GM12878 (cell line): ENCODE data around the gene SULT6B1. TPM values are rescaled to one million over a fixed set of nuclear protein-coding genes. Genes with fewer than 3 reads are reported as not detected.
A peak's percentile ranks its signal among the peaks of the same experiment; 100 is the strongest.

Experiments used
- CHD1 ChIP-seq: IDR thresholded peaks from 2 replicates; pipeline ENCODE4 v1.6.1; 2012; ENCODE audit warnings: low read depth, low read length, improper control_type of control experiment
- FOXM1 ChIP-seq: IDR thresholded peaks from 2 replicates; pipeline ENCODE4 v1.6.1; 2012; ENCODE audit warnings: low read depth, mild to moderate bottlenecking, inconsistent platforms, low read length, moderate library complexity
- GABPA ChIP-seq: IDR thresholded peaks from 2 replicates; pipeline ENCODE4 v1.6.1; 2014; ENCODE audit warnings: antibody characterized with exemption, low read depth, mild to moderate bottlenecking, inconsistent platforms
- MYC ChIP-seq: IDR thresholded peaks from 2 replicates; pipeline ENCODE4 v1.6.1; 2011; ENCODE audit warnings: mild to moderate bottlenecking, low read length, moderate library complexity, inconsistent platforms; ENCODE audit not compliant: insufficient read depth, insufficient replicate concordance, insufficient read length, severe bottlenecking
- POLR2AphosphoS5 ChIP-seq: IDR thresholded peaks from 2 replicates; pipeline ENCODE4 v1.6.1; 2011; ENCODE audit warnings: mild to moderate bottlenecking, low read length, inconsistent platforms
- POU2F2 ChIP-seq: IDR thresholded peaks from 3 replicates; pipeline ENCODE4 v1.6.1; 2011; ENCODE audit warnings: low read depth, mild to moderate bottlenecking, low read length, borderline replicate concordance
- RCOR1 ChIP-seq: conservative IDR thresholded peaks from 2 replicates; pipeline ENCODE4 v1.6.1; 2012; ENCODE audit warnings: low read depth, low read length, improper control_type of control experiment
- RUNX3 ChIP-seq: IDR thresholded peaks from 2 replicates; pipeline ENCODE4 v1.6.1; 2012; ENCODE audit warnings: low read length, inconsistent platforms
- SMAD5 ChIP-seq: IDR thresholded peaks from 2 replicates; pipeline ENCODE4 v1.6.1; 2016; ENCODE audit warnings: antibody characterized with exemption, low read depth
- STAT1 ChIP-seq: fragments of 450-650 bp; conservative IDR thresholded peaks from 2 replicates; pipeline ENCODE4 v1.6.1; 2014; ENCODE audit warnings: antibody characterized with exemption, mild to moderate bottlenecking
- ZNF207 ChIP-seq: fragments of 450-650 bp; IDR thresholded peaks from 2 replicates; pipeline ENCODE4 v1.6.1; 2014; ENCODE audit warnings: antibody characterized with exemption, mild to moderate bottlenecking, borderline replicate concordance
- ZNF217 ChIP-seq: fragments of 450-650 bp; IDR thresholded peaks from 2 replicates; pipeline ENCODE4 v1.6.1; 2017; ENCODE audit warnings: antibody characterized with exemption, mild to moderate bottlenecking
- ZNF384 ChIP-seq: IDR thresholded peaks from 2 replicates; pipeline ENCODE4 v1.6.1; 2012; ENCODE audit warnings: low read depth, mild to moderate bottlenecking, low read length, improper control_type of control experiment, borderline replicate concordance
- polyA plus RNA-seq, 11 experiments: library from polyadenylated mRNA; depleted of rRNA in 4 of 11; unstranded in 6 of 11; stranded (reverse) in 5 of 11; fragments of >200 nt; fragmentation: Nextera tagmentation in 4 of 11; fragmentation: Illumina TruSeq in 1 of 11; extraction: Ambion mirVana in 4 of 11; extraction: Trizol in 1 of 11; gene quantifications; 1 replicate in 1 of 11; 2 replicates in 10 of 11; pipeline versions ENCODE4 v1.2.1 to v1.2.3, GENCODE V29; 2011 to 2016; ENCODE audit warnings: inconsistent platforms in 2 of 11, missing spikeins in 2 of 11, low read depth in 1 of 11
- total RNA-seq, 4 experiments: library from RNA; depleted of rRNA in 3 of 4; stranded (reverse); fragments of >200 nt in 3 of 4; fragmentation: Illumina TruSeq in 1 of 4; extraction: Trizol in 1 of 4; gene quantifications; 2 replicates each; pipeline versions ENCODE4 v1.2.1 to v1.2.3, GENCODE V29; 2013 to 2021
- TF ChIP-seq, protein P1 (sequence below): fragments of 450-650 bp; formaldehyde crosslinking; IDR thresholded peaks from 2 replicates; pipeline ENCODE4 v1.4.0; 2022; ENCODE audit warnings: mild to moderate bottlenecking, moderate library complexity
- TF ChIP-seq, protein P2 (sequence below): fragments of 450-650 bp; IDR thresholded peaks from 2 replicates; pipeline ENCODE4 v1.6.1; 2017; ENCODE audit warnings: mild to moderate bottlenecking, low read depth, inconsistent platforms; ENCODE audit not compliant: poor library complexity, severe bottlenecking
- TF ChIP-seq, protein P3 (sequence below): fragments of 450-650 bp; IDR thresholded peaks from 2 replicates; pipeline ENCODE4 v1.6.1; 2018; ENCODE audit warnings: mild to moderate bottlenecking, low read depth, moderate library complexity; ENCODE audit not compliant: partially characterized antibody
- TF ChIP-seq, protein P4 (sequence below): fragments of 450-650 bp; IDR thresholded peaks from 2 replicates; pipeline ENCODE4 v1.6.1; 2017; ENCODE audit warnings: mild to moderate bottlenecking, moderate library complexity

SULT6B1 gene
- total and polyA plus RNA-seq, 10 of the 15 experiments (the other 5 are each of a cell fraction or from before 2014, with no cell fraction given), result not detected

DNA sequence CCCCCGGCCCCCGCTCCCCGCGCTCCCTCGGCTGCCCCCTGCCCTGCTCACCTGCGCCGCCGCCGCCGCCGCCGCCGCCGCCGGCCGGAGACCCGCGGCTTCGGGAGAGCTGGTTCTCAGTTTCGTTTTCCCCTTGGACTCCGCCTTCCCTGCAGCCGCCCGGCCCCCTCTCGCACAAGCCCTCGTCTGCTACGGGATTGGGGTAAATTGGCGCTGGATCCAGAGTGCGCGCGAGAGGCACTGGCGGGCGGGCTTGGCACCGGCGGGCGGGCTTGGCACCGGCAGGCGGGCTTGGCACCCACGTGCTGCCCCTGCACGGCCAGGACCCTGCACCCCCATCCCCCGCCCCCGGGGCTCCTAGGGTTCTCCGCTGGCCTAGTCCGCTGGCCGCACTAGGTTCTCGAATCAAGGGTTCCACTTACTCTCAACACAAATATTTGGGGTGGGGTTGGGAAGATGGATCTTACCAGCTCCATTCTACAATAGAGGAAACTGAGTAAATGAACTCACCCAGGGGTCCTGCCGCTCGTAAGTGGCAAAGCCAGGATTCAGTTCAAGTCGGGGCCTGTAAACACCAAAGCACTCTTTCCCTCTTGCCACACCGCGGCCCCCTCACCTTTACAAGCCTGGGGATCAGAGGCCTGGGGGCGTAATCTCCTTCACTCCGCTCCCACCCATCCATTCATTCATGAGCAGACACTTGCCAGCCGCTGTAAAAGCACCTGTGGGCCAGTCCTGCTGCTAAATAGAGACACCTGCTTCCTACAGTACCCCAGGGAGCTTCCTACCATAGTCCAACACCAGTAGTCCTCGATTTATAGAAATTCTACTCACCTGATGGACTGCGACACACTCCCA, 31.4 kb downstream of the SULT6B1 start, which contains the start of gene EIF2AK2 (continued):
- TF ChIP-seq, protein P1, sequence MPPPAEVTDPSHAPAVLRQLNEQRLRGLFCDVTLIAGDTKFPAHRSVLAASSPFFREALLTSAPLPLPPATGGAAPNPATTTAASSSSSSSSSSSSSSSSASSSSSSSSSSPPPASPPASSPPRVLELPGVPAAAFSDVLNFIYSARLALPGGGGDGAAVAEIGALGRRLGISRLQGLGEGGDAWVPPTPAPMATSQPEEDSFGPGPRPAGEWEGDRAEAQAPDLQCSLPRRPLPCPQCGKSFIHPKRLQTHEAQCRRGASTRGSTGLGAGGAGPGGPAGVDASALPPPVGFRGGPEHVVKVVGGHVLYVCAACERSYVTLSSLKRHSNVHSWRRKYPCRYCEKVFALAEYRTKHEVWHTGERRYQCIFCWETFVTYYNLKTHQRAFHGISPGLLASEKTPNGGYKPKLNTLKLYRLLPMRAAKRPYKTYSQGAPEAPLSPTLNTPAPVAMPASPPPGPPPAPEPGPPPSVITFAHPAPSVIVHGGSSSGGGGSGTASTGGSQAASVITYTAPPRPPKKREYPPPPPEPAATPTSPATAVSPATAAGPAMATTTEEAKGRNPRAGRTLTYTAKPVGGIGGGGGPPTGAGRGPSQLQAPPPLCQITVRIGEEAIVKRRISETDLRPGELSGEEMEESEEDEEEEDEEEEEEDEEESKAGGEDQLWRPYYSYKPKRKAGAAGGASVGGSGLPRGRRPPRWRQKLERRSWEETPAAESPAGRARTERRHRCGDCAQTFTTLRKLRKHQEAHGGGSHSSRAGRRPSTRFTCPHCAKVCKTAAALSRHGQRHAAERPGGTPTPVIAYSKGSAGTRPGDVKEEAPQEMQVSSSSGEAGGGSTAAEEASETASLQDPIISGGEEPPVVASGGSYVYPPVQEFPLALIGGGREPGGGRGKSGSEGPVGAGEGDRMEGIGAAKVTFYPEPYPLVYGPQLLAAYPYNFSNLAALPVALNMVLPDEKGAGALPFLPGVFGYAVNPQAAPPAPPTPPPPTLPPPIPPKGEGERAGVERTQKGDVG (CRISPR knock-in tag), result no peak
- no peak for TF ChIP-seq ZNF217
- TF ChIP-seq POLR2AphosphoS5, result no peak
- TF ChIP-seq SMAD5, result 0 out of 2 replicates have a peak, but pooled peaks have one; percentile 29
- no peak for TF ChIP-seq MYC
- no peak for TF ChIP-seq CHD1
- TF ChIP-seq RUNX3, result no peak
- TF ChIP-seq STAT1, result no peak
- no peak for TF ChIP-seq ZNF384
- TF ChIP-seq, protein P2, sequence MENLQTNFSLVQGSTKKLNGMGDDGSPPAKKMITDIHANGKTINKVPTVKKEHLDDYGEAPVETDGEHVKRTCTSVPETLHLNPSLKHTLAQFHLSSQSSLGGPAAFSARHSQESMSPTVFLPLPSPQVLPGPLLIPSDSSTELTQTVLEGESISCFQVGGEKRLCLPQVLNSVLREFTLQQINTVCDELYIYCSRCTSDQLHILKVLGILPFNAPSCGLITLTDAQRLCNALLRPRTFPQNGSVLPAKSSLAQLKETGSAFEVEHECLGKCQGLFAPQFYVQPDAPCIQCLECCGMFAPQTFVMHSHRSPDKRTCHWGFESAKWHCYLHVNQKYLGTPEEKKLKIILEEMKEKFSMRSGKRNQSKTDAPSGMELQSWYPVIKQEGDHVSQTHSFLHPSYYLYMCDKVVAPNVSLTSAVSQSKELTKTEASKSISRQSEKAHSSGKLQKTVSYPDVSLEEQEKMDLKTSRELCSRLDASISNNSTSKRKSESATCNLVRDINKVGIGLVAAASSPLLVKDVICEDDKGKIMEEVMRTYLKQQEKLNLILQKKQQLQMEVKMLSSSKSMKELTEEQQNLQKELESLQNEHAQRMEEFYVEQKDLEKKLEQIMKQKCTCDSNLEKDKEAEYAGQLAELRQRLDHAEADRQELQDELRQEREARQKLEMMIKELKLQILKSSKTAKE, result no peak
- no peak for TF ChIP-seq ZNF207
- TF ChIP-seq, protein P3, sequence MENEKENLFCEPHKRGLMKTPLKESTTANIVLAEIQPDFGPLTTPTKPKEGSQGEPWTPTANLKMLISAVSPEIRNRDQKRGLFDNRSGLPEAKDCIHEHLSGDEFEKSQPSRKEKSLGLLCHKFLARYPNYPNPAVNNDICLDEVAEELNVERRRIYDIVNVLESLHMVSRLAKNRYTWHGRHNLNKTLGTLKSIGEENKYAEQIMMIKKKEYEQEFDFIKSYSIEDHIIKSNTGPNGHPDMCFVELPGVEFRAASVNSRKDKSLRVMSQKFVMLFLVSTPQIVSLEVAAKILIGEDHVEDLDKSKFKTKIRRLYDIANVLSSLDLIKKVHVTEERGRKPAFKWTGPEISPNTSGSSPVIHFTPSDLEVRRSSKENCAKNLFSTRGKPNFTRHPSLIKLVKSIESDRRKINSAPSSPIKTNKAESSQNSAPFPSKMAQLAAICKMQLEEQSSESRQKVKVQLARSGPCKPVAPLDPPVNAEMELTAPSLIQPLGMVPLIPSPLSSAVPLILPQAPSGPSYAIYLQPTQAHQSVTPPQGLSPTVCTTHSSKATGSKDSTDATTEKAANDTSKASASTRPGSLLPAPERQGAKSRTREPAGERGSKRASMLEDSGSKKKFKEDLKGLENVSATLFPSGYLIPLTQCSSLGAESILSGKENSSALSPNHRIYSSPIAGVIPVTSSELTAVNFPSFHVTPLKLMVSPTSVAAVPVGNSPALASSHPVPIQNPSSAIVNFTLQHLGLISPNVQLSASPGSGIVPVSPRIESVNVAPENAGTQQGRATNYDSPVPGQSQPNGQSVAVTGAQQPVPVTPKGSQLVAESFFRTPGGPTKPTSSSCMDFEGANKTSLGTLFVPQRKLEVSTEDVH, result no peak
- TF ChIP-seq GABPA, result no peak
- TF ChIP-seq, protein P4, sequence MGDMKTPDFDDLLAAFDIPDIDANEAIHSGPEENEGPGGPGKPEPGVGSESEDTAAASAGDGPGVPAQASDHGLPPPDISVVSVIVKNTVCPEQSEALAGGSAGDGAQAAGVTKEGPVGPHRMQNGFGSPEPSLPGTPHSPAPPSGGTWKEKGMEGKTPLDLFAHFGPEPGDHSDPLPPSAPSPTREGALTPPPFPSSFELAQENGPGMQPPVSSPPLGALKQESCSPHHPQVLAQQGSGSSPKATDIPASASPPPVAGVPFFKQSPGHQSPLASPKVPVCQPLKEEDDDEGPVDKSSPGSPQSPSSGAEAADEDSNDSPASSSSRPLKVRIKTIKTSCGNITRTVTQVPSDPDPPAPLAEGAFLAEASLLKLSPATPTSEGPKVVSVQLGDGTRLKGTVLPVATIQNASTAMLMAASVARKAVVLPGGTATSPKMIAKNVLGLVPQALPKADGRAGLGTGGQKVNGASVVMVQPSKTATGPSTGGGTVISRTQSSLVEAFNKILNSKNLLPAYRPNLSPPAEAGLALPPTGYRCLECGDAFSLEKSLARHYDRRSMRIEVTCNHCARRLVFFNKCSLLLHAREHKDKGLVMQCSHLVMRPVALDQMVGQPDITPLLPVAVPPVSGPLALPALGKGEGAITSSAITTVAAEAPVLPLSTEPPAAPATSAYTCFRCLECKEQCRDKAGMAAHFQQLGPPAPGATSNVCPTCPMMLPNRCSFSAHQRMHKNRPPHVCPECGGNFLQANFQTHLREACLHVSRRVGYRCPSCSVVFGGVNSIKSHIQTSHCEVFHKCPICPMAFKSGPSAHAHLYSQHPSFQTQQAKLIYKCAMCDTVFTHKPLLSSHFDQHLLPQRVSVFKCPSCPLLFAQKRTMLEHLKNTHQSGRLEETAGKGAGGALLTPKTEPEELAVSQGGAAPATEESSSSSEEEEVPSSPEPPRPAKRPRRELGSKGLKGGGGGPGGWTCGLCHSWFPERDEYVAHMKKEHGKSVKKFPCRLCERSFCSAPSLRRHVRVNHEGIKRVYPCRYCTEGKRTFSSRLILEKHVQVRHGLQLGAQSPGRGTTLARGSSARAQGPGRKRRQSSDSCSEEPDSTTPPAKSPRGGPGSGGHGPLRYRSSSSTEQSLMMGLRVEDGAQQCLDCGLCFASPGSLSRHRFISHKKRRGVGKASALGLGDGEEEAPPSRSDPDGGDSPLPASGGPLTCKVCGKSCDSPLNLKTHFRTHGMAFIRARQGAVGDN, result peak; percentile 68; the same call in 1 of the 2 replicates
- TF ChIP-seq RCOR1, result no peak
- no peak for TF ChIP-seq FOXM1
- no peak; the same call in 2 of the 3 replicates for TF ChIP-seq POU2F2
